ENCODE data around the gene EDDM3A. TPM values are rescaled to one million over a fixed set of nuclear protein-coding genes. Genes with fewer than 3 reads are reported as not detected.

EDDM3A gene
- total RNA-seq, 1 donor, result not detected

- H3K4me3 ChIP-seq (ENCODE audit: low read depth, low read length), result no peak overlapping the region
- TF ChIP-seq CTCF (IDR thresholded peaks at IDR 0.05; ENCODE audit: insufficient read depth, low read depth, low read length), result no peak
These were observed 45.9 kb downstream of the EDDM3A start for GRCh38 chr14:20791597-20791996.

GRCh38 chr14:20792556-20792955 is 46.9 kb downstream of the EDDM3A start:
- DNase-seq (ENCODE audit: low read depth), result no peak
- no peak overlapping the region for H3K4me3 ChIP-seq (ENCODE audit: low read depth, low read length)
- TF ChIP-seq CTCF (IDR thresholded peaks at IDR 0.05; ENCODE audit: insufficient read depth, low read depth, low read length), result no peak

More at GRCh38 chr14:20791597-20791996, 45.9 kb downstream of the EDDM3A start:
- no peak for DNase-seq (ENCODE audit: low read depth)

DNA sequence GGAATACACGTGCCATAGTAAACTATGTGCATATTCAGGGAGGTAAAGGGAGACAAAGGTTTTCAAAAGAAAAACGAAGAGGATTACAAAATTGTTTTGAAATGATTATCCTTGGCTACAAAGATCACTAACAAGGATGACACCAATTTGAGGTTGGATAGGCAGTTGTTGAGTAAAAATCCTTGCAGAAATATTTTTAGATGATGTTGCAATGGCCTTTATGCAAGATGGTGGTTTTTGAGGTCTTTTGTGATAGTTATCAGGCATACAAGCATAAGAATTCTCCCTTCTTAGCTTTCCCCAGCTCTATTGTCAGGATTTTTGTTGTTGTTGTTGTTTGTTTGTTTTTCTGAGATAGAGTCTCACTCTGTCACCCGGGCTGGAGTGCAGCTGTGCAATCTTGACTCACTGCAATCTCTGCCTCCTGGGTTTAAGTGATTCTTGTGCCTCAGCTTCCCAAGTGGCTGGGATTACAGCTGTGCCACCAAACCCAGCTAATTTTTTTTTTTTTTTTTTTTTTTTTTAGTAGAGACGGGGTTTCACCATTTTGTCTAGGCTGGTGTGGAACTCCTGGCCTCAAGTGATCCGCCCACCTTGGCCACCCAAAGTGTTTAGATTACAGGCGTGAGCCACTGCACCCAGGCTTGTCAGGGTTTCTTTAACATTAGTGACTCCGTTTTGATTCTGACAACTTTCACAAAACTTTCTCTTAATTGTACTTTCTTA is 49.1 kb downstream of the EDDM3A start:
- no peak for DNase-seq (ENCODE audit: low read depth)
- TF ChIP-seq CTCF (IDR thresholded peaks at IDR 0.05; ENCODE audit: insufficient read depth, low read depth, low read length), result no peak
- H3K4me3 ChIP-seq (ENCODE audit: low read depth, low read length), result no peak overlapping the region

DNA sequence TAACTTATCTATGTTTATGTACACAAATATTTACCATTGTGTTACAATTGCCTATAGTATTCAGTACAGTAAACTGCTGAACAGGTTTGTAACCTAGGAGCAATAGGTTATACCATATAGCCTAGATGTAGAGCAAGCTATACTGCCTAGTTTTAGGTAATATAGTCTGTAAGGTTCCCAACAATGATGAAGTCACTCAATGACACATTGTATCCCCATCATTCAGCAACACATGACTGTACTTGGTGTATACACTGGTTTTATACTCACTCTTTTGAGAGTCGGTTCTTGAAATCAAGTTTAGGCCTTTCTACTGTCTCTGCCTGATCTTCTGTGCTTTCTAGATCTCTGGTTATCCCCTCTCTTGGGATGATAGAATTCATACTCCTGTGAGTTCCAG is 51.5 kb downstream of the EDDM3A start:
- DNase-seq (ENCODE audit: low read depth), result no peak
- no peak overlapping the region for H3K4me3 ChIP-seq (ENCODE audit: low read depth, low read length)
- no peak for TF ChIP-seq CTCF (IDR thresholded peaks at IDR 0.05; ENCODE audit: insufficient read depth, low read depth, low read length)

Other genes with a start within 250 kb of the EDDM3A start
- not detected in 2 replicates for gene RNASE10, start 240.3 kb upstream of the EDDM3A start, total RNA-seq
- not detected in 2 replicates for gene RNASE9, start 184.8 kb upstream of the EDDM3A start, total RNA-seq
- not detected in 2 replicates for gene RNASE11, start 157.9 kb upstream of the EDDM3A start, total RNA-seq
- gene RNASE12, start 154.5 kb upstream of the EDDM3A start, total RNA-seq, result not detected in 2 replicates
- gene OR6S1, start 104.2 kb upstream of the EDDM3A start, total RNA-seq, result not detected in 2 replicates
- gene RNASE4, start 61.3 kb upstream of the EDDM3A start, total RNA-seq, result 6.9 and 7.4 TPM in 2 replicates
- gene ANG, start 57.1 kb upstream of the EDDM3A start, total RNA-seq, result 1.7 and 4.5 TPM in 2 replicates
- not detected in 2 replicates for gene EDDM3B, start 22.5 kb downstream of the EDDM3A start, total RNA-seq
- gene RNASE6, start 35.4 kb downstream of the EDDM3A start, total RNA-seq, result not detected in 2 replicates
- not detected in 2 replicates for gene RNASE1, start 57.0 kb downstream of the EDDM3A start, total RNA-seq
- not detected in 2 replicates for gene RNASE3, start 145.5 kb downstream of the EDDM3A start, total RNA-seq
- gene RNASE2, start 209.6 kb downstream of the EDDM3A start, total RNA-seq, result not detected in 2 replicates
- gene METTL17, start 244.1 kb downstream of the EDDM3A start, total RNA-seq, result 34.5 and 41.2 TPM in 2 replicates